ENCODE data around the gene LSM14A.
"Not testable (repeated sequence)": the region's sequence is repeated elsewhere in the genome, so short reads cannot be mapped to it uniquely, and the experiment has no call there.

LSM14A gene

DNA sequence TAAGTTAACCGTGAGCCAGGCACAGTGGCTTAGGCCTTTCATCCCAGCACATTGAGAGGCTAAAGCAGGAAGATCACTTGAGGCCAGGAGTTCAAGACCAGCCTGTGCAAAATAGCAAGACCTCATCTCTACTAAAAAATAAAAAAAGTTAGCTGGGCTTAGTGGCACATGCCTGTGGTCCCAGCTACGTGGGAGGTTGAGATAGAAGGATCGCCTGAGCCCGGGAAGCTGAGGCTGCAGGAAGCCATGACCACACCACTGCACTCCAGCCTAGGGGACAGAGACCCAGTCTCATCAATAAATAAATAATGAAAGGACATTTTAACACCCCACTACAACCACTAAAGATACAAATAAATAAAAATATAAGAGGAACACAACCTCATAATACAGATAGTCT is 21.6 kb downstream of the LSM14A start:
- TF ChIP-seq SPI1 (IDR thresholded peaks at IDR 0.05; ENCODE audit: borderline replicate concordance, low read depth) = no peak
- no peak overlapping the region for H3K27ac ChIP-seq (replicated peaks)
- no peak for DNase-seq (ENCODE audit: low read depth in 1 of 2, low spot score in 1 of 2)
- no peaks in the 10 kb centered on the region for H3K27me3 ChIP-seq (ENCODE audit: insufficient read depth, poor library complexity, severe bottlenecking)
- H3K4me3 ChIP-seq (replicated peaks; ENCODE audit: insufficient read depth, low read length) = no peak overlapping the region

DNA sequence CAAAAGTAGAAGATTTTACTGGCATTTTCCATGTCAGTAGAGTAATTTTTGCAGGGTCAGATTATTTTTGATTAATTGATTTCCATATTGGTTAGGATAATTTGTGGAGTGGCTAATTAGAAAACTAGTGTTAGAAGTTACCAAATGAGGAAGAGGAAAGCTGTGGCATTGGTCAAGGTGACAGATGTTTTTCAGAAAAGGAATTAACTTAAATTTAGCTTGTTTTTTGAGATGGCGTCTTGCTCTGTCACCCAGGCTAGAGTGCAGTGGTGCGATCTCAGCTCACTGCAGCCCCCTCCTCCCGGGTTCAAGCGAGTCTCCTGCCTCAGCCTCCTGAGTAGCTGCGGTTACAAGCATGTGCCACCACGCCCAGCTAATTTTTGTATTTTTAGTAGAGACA is 28.8 kb downstream of the LSM14A start:
- H3K4me3 ChIP-seq (replicated peaks; ENCODE audit: insufficient read depth, low read length) = no peak overlapping the region
- H3K27me3 ChIP-seq (ENCODE audit: insufficient read depth, poor library complexity, severe bottlenecking) = no peaks in the 10 kb centered on the region
- no peak overlapping the region for H3K27ac ChIP-seq (replicated peaks)
- DNase-seq (ENCODE audit: low read depth in 1 of 2, low spot score in 1 of 2) = no peak
- TF ChIP-seq, protein P1, sequence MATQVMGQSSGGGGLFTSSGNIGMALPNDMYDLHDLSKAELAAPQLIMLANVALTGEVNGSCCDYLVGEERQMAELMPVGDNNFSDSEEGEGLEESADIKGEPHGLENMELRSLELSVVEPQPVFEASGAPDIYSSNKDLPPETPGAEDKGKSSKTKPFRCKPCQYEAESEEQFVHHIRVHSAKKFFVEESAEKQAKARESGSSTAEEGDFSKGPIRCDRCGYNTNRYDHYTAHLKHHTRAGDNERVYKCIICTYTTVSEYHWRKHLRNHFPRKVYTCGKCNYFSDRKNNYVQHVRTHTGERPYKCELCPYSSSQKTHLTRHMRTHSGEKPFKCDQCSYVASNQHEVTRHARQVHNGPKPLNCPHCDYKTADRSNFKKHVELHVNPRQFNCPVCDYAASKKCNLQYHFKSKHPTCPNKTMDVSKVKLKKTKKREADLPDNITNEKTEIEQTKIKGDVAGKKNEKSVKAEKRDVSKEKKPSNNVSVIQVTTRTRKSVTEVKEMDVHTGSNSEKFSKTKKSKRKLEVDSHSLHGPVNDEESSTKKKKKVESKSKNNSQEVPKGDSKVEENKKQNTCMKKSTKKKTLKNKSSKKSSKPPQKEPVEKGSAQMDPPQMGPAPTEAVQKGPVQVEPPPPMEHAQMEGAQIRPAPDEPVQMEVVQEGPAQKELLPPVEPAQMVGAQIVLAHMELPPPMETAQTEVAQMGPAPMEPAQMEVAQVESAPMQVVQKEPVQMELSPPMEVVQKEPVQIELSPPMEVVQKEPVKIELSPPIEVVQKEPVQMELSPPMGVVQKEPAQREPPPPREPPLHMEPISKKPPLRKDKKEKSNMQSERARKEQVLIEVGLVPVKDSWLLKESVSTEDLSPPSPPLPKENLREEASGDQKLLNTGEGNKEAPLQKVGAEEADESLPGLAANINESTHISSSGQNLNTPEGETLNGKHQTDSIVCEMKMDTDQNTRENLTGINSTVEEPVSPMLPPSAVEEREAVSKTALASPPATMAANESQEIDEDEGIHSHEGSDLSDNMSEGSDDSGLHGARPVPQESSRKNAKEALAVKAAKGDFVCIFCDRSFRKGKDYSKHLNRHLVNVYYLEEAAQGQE (IDR thresholded peaks at IDR 0.05; ENCODE audit: insufficient replicate concordance, low read depth) = no peak
- no peak for TF ChIP-seq SPI1 (IDR thresholded peaks at IDR 0.05; ENCODE audit: borderline replicate concordance, low read depth)
- no peak for TF ChIP-seq POLR2AphosphoS5 (IDR thresholded peaks at IDR 0.05; ENCODE audit: low read depth)
- TF ChIP-seq GABPA (IDR thresholded peaks at IDR 0.05; ENCODE audit: low read depth) = no peak
- TF ChIP-seq, protein P2, sequence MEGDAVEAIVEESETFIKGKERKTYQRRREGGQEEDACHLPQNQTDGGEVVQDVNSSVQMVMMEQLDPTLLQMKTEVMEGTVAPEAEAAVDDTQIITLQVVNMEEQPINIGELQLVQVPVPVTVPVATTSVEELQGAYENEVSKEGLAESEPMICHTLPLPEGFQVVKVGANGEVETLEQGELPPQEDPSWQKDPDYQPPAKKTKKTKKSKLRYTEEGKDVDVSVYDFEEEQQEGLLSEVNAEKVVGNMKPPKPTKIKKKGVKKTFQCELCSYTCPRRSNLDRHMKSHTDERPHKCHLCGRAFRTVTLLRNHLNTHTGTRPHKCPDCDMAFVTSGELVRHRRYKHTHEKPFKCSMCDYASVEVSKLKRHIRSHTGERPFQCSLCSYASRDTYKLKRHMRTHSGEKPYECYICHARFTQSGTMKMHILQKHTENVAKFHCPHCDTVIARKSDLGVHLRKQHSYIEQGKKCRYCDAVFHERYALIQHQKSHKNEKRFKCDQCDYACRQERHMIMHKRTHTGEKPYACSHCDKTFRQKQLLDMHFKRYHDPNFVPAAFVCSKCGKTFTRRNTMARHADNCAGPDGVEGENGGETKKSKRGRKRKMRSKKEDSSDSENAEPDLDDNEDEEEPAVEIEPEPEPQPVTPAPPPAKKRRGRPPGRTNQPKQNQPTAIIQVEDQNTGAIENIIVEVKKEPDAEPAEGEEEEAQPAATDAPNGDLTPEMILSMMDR (IDR thresholded peaks at IDR 0.05; ENCODE audit: insufficient read depth, low read length) = no peak

DNA sequence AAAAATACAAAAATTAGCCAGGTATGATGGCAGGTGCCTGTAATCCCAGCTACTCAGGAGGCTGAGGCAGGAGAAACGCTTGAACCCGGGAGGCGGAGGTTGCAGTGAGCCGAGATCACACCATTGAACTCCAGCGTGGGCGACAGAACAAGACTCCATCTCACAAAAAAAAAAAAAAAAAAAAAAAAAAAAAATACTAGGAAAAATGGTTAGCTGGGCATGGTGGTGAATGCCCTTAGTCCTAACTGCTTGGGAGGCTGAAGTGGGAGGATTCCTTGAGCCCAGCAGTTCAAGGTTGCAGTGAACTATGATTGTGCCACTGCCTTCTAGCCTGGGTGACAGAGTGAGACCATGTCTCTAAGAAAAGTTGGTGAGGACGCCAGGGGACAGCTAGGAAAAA is 33.0 kb downstream of the LSM14A start:
- H3K4me3 ChIP-seq (replicated peaks; ENCODE audit: insufficient read depth, low read length); DNase-seq (ENCODE audit: low read depth in 1 of 2, low spot score in 1 of 2); H3K27ac ChIP-seq (replicated peaks); H3K27me3 ChIP-seq (ENCODE audit: insufficient read depth, poor library complexity, severe bottlenecking): not testable (repeated sequence)

DNA sequence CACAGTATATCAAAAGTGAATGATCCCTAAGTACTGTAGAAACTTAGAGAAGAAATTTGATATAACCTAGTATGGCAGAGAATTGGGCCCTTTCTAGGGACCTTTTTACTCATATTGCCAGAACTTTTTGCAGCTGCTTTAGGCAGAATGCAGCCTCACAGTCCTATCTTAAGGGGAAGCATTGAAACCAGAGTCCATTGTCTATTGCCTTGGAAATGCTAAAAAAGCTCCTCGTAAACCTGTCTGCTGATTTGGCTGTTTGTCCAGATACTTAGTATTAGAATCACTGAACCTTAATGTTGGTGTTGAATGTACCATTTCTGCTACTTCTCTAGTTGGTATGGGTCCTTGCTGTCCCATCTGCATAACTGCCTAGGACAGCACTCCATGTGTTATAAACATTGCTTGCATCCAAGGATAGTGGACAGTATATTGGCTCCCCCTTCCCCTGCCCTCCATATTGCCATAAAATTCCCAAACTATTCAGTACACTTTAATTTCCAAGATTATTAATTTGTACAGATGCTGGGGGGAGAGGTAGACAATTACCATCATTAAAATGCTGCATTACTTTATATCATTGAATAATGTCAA is 36.1 kb downstream of the LSM14A start:
- no peak for DNase-seq (ENCODE audit: low read depth in 1 of 2, low spot score in 1 of 2)
- Histone ChIP-seq H3K27me3 (ENCODE audit: insufficient read depth, poor library complexity, severe bottlenecking) (no peaks in the 10 kb centered on the region), H3K4me3 (replicated peaks; ENCODE audit: insufficient read depth, low read length) (no peak overlapping the region), H3K27ac (replicated peaks) (no peak overlapping the region)
- TF ChIP-seq SPI1 (IDR thresholded peaks at IDR 0.05; ENCODE audit: borderline replicate concordance, low read depth) (no peak), GABPA (IDR thresholded peaks at IDR 0.05; ENCODE audit: low read depth) (no peak), POLR2AphosphoS5 (IDR thresholded peaks at IDR 0.05; ENCODE audit: low read depth) (no peak)
- TF ChIP-seq, protein P1 (IDR thresholded peaks at IDR 0.05; ENCODE audit: insufficient replicate concordance, low read depth) = no peak
- TF ChIP-seq, protein P2 (IDR thresholded peaks at IDR 0.05; ENCODE audit: insufficient read depth, low read length) = no peak

DNA sequence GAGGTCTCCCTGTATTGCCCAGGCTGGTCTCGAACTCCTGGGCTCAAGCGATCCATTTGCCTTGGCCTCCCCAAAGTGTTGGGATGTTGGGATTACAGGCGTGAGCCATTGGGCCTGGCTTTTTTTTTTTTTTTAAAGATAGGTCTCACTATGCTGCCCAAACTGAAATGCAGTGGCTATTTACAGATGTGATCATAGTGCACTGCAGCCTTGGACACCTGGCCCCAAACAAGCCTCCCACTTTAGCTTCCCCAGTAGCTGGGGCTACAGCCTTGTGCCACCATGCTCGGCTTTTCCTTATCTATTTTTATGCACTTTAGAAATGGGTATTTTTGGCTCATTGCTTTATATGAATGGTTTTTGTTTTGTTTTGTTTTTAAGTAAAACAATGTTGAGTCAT is 37.4 kb downstream of the LSM14A start:
- Histone ChIP-seq H3K27me3 (ENCODE audit: insufficient read depth, poor library complexity, severe bottlenecking) (no peaks in the 10 kb centered on the region), H3K27ac (replicated peaks) (no peak overlapping the region), H3K4me3 (replicated peaks; ENCODE audit: insufficient read depth, low read length) (no peak overlapping the region)
- no peak for TF ChIP-seq SPI1 (IDR thresholded peaks at IDR 0.05; ENCODE audit: borderline replicate concordance, low read depth)
- TF ChIP-seq, protein P1 (IDR thresholded peaks at IDR 0.05; ENCODE audit: insufficient replicate concordance, low read depth) = no peak
- TF ChIP-seq, protein P2 (IDR thresholded peaks at IDR 0.05; ENCODE audit: insufficient read depth, low read length) = no peak
- no peak for TF ChIP-seq POLR2AphosphoS5 (IDR thresholded peaks at IDR 0.05; ENCODE audit: low read depth)
- no peak for TF ChIP-seq GABPA (IDR thresholded peaks at IDR 0.05; ENCODE audit: low read depth)
- no peak for DNase-seq (ENCODE audit: low read depth in 1 of 2, low spot score in 1 of 2)
